ENCODE results near the gene CFAP221.

Gene CFAP221

GRCh38 chr2:119683074-119683712, 138.9 kb downstream of the CFAP221 start:
- no peak for DNase-seq

- no peak for DNase-seq
Observed at GRCh38 chr2:119683713-119684443, 139.6 kb downstream of the CFAP221 start.

GRCh38 chr2:119684518-119684917, 140.3 kb downstream of the CFAP221 start:
- no peak for DNase-seq

GRCh38 chr2:119688616-119689015, 144.4 kb downstream of the CFAP221 start:
- no peak for DNase-seq

- DNase-seq: no peak
Observed at GRCh38 chr2:119689218-119689617, 145.0 kb downstream of the CFAP221 start.

- no peak for DNase-seq
Observed at GRCh38 chr2:119691189-119691588, 146.9 kb downstream of the CFAP221 start.

- DNase-seq: no peak
Observed at GRCh38 chr2:119691651-119692245, 147.5 kb downstream of the CFAP221 start.

GRCh38 chr2:119692310-119692709, 148.1 kb downstream of the CFAP221 start:
- no peak for DNase-seq

GRCh38 chr2:119692954-119693353, 148.7 kb downstream of the CFAP221 start:
- no peak for DNase-seq

GRCh38 chr2:119693567-119693966, 149.3 kb downstream of the CFAP221 start:
- no peak for DNase-seq

GRCh38 chr2:119693967-119694366, 149.7 kb downstream of the CFAP221 start:
- no peak for DNase-seq

GRCh38 chr2:119694470-119694844, 150.2 kb downstream of the CFAP221 start:
- no peak for DNase-seq

- DNase-seq: no peak
Observed at GRCh38 chr2:119694845-119695521, 150.7 kb downstream of the CFAP221 start.

GRCh38 chr2:119696005-119696404, 151.8 kb downstream of the CFAP221 start:
- no peak for DNase-seq

GRCh38 chr2:119696494-119697030, 152.3 kb downstream of the CFAP221 start:
- no peak for DNase-seq

GRCh38 chr2:119697290-119698020, 153.2 kb downstream of the CFAP221 start:
- no peak for DNase-seq

GRCh38 chr2:119698246-119698645, 154.0 kb downstream of the CFAP221 start:
- DNase-seq: no peak

GRCh38 chr2:119699016-119699606, 154.9 kb downstream of the CFAP221 start:
- DNase-seq: no peak

GRCh38 chr2:119700866-119701265, 156.6 kb downstream of the CFAP221 start:
- no peak for DNase-seq

GRCh38 chr2:119701352-119701751, 157.1 kb downstream of the CFAP221 start:
- no peak for DNase-seq

- DNase-seq: no peak
Observed at GRCh38 chr2:119702203-119702917, 158.1 kb downstream of the CFAP221 start.

Measured in COR-L47 (cell line).